Kidney glomerular epithelial cell (primary cell): Measurements from ENCODE around the gene ITIH4.
"Not testable (repeated sequence)": the region's sequence is repeated elsewhere in the genome, so short reads cannot be mapped to it uniquely, and the experiment has no call there.

Source experiments
- DNase-seq: peaks from one replicate; lab custom pipeline; 2025; lab: John Stamatoyannopoulos, UW

Gene ITIH4

GRCh38 chr3:52782412-52783210, 47.9 kb downstream of the ITIH4 start:
- DNase-seq, result no peak

GRCh38 chr3:52781741-52782140, 48.7 kb downstream of the ITIH4 start:
- DNase-seq, result no peak

- DNase-seq, result no peak
Observed at GRCh38 chr3:52779837-52780585, 50.5 kb downstream of the ITIH4 start.

- no peak for DNase-seq
Observed at GRCh38 chr3:52779011-52779836, 51.2 kb downstream of the ITIH4 start.

GRCh38 chr3:52777959-52778805, 52.3 kb downstream of the ITIH4 start:
- DNase-seq, result no peak

GRCh38 chr3:52777127-52777958, 53.1 kb downstream of the ITIH4 start, which contains the start of gene ITIH1:
Gene ITIH1 (plus strand): TSS chr3:52777599. CDS start chr3:52777616, 17 bp downstream.
- DNase-seq, result no peak

GRCh38 chr3:52776486-52776885, 54.0 kb downstream of the ITIH4 start:
- DNase-seq, result not testable (repeated sequence)

- DNase-seq, result no peak
Observed at GRCh38 chr3:52775877-52776276, 54.6 kb downstream of the ITIH4 start.

GRCh38 chr3:52774901-52775864, 55.3 kb downstream of the ITIH4 start:
- DNase-seq, result no peak

GRCh38 chr3:52774066-52774713, 56.3 kb downstream of the ITIH4 start:
- no peak for DNase-seq

- DNase-seq, result no peak
Observed at GRCh38 chr3:52773361-52774065, 57.0 kb downstream of the ITIH4 start.

- DNase-seq, result no peak
Observed at GRCh38 chr3:52771702-52772101, 58.8 kb downstream of the ITIH4 start.

- DNase-seq, result no peak
Observed at GRCh38 chr3:52771334-52771681, 59.2 kb downstream of the ITIH4 start.

- peak; percentile 77 for DNase-seq
Observed at GRCh38 chr3:52770496-52771333, 59.8 kb downstream of the ITIH4 start, which contains the start of gene NEK4. Gene NEK4 (minus strand): TSS chr3:52770940. CDS start chr3:52770746, 194 bp downstream.

- DNase-seq, result peak; percentile 49
Observed at GRCh38 chr3:52769786-52770455, 60.6 kb downstream of the ITIH4 start.

GRCh38 chr3:52763466-52763865, 67.0 kb downstream of the ITIH4 start:
- no peak for DNase-seq
